Measurements from ENCODE around the gene SCGB2B2. TPM values are rescaled to one million over a fixed set of nuclear protein-coding genes. Genes with fewer than 3 reads are reported as not detected.
"Not testable (repeated sequence)": the region's sequence is repeated elsewhere in the genome, so short reads cannot be mapped to it uniquely, and the experiment has no call there.

SCGB2B2 gene
- polyA plus RNA-seq, 10 donors, result 0.07 to 1.2 (median 0.38) TPM

- DNase-seq, result no peak
Observed at GRCh38 chr19:34671972-34672371, 5.0 kb downstream of the SCGB2B2 start.

DNA sequence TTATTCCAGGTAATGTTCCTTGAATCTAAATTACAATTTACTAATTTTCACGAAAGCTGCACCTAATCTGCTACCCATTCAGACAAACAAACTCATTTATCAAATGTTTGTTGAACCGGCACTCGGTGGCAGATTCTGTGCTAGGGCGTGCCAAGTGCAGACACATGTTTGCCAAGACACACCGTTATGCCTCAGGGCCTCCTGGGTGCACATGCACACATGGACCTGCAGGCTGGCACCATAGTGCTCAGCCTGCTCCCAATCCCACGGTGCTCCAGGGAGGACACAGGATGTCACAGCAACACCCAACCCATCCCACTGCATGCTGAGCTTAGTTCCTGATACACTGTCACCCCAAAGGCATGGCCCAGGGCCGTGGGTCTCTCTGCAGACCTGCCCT, 7.7 kb downstream of the SCGB2B2 start:
- no peak for DNase-seq

DNA sequence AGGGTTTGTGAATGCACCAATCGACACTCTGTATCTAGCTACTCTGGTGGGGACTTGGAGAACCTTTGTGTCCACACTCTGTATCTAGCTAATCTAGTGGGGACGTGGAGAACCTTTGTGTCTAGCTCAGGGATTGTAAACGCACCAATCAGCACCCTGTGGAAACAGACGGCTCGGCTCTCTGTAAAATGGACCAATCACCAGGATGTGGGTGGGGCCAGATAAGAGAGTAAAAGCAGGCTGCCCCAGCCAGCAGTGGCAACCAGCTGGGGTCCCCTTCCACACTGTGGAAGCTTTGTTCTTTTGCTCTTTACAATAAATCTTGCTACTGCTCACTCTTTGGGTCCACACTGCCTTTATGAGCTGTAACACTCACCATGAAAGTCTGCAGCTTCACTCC, 8.3 kb downstream of the SCGB2B2 start:
- not testable (repeated sequence) for DNase-seq

GRCh38 chr19:34668077-34668689, 8.8 kb downstream of the SCGB2B2 start:
- DNase-seq, result not testable (repeated sequence)

DNA sequence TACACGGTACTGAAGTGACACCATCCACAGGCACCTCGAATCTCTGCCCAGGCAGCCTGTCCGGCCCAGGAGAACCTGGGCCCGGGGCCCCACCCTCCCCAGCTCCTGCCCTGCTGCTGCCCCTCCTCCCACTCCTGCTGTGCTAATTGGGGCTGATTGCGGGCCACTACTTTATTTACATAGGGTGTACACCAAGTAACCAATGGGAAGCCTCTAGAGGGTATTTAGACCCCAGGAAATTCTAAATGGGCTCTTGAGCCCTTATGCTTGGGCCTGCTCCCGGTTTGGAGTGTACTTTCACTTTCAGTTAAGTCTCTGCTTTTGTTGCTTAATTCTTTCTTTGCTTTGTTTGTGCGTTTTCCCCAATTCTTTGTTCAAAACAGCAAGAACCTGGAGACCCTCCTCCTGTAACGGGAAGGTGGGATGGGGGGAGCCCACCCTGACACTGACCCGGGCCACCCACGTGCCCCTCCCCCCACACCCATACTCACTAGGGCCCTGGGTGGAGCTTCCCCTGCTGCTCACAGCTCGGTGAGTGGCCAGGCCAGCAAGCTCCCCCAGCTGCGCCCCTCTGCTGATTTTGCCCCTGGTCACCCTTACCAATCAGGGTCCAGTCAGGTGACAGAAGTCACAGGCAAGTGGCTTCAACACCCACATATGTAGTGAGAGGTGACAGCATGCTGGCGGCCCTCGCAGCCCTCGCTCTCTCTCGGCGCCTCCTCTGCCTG, 9.4 kb downstream of the SCGB2B2 start:
- peak in 1 of 3 donors; percentile 44 for DNase-seq

DNA sequence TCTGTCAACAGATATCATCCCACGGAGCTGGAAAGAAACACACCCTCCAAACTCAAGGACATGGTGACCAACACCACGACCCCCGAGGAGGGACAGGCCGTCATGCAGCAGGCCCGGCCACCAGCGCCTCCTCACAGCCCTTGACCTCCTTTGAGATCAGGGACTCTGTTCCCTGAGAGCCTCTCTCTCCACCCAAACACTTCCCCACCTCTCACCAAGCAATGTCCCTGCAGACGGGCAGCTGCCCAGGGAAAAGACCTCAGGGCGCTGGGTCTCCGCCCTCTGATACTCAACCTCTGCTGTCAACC, 10.0 kb downstream of the SCGB2B2 start:
- DNase-seq, result no peak

- no peak for DNase-seq
Observed at GRCh38 chr19:34666200-34666957, 10.6 kb downstream of the SCGB2B2 start.

DNA sequence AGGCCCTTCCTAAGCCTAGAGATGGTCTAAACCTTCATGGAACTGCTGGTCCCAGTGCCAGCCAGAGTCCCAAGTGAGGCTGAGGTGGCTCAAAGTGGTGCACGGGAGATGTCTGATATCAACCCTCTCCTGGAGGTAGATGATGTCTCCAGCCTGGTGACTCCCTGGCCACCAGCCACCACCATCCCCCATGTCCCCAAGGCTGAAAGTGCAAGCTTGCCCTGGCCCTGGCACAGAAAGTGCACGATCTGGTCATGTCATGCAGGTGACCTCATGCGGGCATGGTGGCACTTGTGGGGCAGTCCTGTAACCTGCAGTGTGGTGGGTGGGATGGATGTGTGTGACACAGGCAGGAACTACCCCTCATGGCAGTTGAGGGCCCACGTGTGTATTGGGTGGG, 11.7 kb downstream of the SCGB2B2 start:
- DNase-seq, result not testable (repeated sequence)

GRCh38 chr19:34664870-34665269, 12.1 kb downstream of the SCGB2B2 start:
- DNase-seq, result no peak

- no peak for DNase-seq
Observed at GRCh38 chr19:34664168-34664567, 12.8 kb downstream of the SCGB2B2 start.

DNA sequence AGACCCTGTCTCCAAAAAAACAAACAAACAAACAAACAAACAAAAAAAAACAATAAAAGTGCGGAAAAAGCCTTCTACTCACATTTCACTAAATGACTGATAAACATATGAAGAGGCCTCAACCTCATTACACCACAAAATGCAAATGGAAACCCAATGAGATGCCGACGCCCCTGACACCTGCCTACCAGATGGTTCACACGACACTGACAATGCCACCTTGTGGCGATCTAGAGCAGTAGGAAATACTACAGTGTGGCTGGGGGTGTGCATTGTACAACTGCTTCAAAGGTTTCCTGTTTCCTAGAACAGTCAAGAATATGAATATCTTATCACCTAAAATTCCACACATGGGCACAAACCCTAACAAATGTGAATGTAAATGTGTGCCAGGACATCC, 14.0 kb downstream of the SCGB2B2 start:
- DNase-seq, result no peak

DNA sequence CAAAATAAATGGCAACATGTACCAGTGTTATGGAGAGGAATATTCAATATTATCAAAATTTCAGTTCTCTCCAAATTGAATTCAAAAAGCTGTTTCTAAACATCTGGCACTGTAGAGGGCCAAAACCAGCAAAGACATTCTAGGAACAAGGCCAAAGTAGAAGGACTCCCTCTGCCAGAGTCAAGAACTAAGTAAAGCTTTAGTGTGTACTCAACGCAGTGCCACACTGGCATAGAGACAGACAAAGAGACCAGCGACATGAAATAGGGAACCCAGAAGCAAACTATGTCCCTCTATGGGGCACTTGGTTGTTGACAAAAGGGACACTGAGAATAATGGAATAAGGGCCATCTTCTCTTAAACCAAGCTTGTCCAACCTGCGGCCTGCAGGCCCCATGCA, 15.6 kb downstream of the SCGB2B2 start:
- no peak for DNase-seq

DNA sequence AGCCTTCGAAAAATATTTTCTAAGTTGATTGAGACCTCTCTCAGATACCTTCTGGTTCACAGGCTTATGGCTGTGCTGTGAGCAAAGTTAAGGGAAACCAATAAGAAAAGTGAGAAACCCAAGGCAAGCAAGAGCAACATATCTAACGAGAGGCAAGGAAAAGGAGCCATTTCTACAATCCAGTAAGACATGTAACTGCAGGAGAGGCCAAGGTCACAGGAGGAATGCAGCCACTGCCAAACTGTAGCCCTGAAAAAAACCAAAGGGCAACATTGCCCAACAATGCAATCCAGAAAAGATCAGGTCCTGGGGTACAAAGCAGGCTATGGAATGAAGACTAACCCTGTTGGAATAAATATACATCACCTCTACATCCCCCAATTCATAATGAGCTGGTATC, 21.3 kb downstream of the SCGB2B2 start:
- no peak for DNase-seq

GRCh38 chr19:34654796-34655195, 22.2 kb downstream of the SCGB2B2 start:
- DNase-seq, result no peak

DNA sequence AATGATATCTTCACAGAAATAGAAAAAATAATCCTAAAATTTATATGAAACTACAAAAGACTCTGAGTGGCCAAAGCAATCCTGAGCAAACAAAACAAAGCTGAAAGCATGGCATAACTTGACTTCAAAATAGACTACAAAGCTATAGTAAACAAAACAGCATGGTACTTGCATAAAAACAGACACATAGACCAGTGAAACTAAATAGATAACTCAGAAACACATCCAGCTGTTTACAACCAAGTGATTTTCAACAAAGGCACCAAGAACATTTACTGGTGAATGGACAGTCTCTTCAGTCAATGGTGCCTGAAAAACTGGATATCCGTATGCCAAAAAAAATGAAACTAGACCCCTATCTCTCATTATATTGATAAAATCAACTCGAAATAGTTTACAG, 25.2 kb downstream of the SCGB2B2 start:
- no peak for DNase-seq

- DNase-seq, result no peak
Observed at GRCh38 chr19:34649886-34650543, 26.9 kb downstream of the SCGB2B2 start.

DNA sequence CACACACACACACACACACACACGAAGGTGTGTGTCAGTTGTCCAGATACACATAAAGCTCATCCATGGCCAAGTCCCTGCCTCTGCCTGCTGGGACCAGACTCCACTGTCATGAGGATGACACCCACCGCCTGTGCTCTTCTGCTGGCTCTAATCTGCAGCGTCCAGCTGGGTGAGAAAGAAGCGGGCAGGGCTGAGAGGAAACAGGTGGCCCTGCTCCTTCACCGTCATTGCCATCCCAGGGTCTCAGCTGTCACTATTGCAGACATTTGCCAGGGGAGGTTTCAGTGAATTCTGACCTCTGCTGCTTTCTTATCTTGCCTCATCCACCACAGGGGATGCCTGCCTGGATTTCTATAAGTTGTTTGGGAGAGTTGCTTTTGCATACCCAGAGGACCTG, 31.4 kb downstream of the SCGB2B2 start:
- DNase-seq, result peak; percentile 43 to 47 (median 46)

GRCh38 chr19:34644991-34645461, 31.9 kb downstream of the SCGB2B2 start:
- peak; percentile 6 to 20 (median 9) for DNase-seq

DNA sequence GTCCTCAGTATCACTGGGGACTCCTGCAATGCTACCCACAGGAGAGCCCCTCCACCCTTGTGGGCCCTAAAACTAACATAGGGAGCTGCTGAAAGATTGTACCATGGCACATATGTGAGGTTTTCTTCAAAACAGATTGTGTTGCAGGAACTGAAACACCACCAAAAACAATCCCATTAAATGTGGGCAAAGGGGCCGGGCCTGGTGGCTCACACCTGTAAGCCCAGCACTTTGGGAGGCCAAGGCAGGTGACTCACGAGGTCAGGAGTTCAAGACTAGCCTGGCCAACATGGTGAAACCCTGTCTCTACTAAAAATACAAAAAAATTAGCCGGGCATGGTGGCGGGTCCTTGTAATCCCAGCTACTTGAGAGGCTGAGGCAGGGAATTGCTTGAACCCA, 34.7 kb downstream of the SCGB2B2 start:
- no peak for DNase-seq

DNA sequence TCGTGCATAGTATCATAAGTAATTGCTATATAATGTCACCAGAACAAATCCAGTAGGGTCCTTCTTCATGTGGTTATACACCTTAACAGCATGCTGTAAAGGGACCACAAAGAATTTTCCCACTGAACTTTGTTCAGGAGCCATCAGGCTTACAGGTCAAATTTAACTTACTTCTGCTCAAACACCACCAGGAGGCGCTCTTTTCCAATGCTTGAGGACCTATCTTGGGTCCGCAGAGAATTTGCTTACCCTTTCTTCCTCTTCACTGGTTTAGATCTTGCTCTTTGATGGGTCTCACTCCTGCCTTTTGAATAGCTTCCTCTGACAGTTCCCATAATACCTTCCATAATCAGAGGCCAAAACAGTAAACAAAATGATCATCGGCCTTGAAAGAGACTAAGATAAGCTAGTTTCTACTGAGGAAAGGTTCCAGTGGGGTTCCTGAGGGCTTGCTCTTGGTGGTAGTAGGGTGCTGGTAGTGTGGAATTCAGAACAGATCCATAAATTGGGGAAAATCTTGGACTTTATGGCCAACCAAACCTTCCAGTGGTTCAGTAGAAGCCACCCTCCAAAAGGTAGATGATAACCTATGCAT, 37.4 kb downstream of the SCGB2B2 start:
- peak; percentile 42 to 69 (median 53) for DNase-seq

GRCh38 chr19:34633802-34634201, 43.2 kb downstream of the SCGB2B2 start:
- DNase-seq, result no peak

Data from muscle of back (tissue), 11 donors.